Testis (tissue), 2 donors: ENCODE results near the gene VSIG10L2.

Experiments used
- CTCF ChIP-seq, 3 experiments: fragments of 450-650 bp in 2 of 3; fragments of 200-600 bp in 1 of 3; sonication (generic) in 1 of 3; IDR thresholded peaks; one replicate each; pipeline ENCODE4 v1.5.1; 2016 to 2019; ENCODE audit warnings: antibody characterized with exemption in 3 of 3, mild to moderate bottlenecking in 2 of 3, moderate library complexity in 1 of 3
- POLR2A ChIP-seq: fragments of 450-650 bp; IDR thresholded peaks from one replicate; pipeline ENCODE4 v1.6.1; 2017; ENCODE audit warnings: antibody characterized with exemption, mild to moderate bottlenecking, moderate library complexity

- no peak for TF ChIP-seq CTCF (IDR thresholded peaks at IDR 0.05)
- TF ChIP-seq POLR2A: no peak
These were observed 34.6 kb downstream of the VSIG10L2 start for GRCh38 chr11:125980436-125980835.
